Loucy (cell line): ENCODE results near the gene GRB7.

Source experiments
- CTCF ChIP-seq: fragments of 200-600 bp; sonication (generic); conservative IDR thresholded peaks from 2 replicates; pipeline ENCODE4 v1.5.1; 2014; ENCODE audit warnings: mild to moderate bottlenecking, antibody characterized with exemption, low read length
- EZH2phosphoT487 ChIP-seq: fragments of 200-600 bp; IDR thresholded peaks from 2 replicates; pipeline ENCODE4 v1.6.1; 2018; ENCODE audit warnings: antibody characterized with exemption, mild to moderate bottlenecking, moderate library complexity, borderline replicate concordance

- no peak for TF ChIP-seq CTCF
- TF ChIP-seq EZH2phosphoT487, result no peak
Measured at GRCh38 chr17:39738568-39738901, 797 bp downstream of the GRB7 start.
